SK-N-SH (cell line): ENCODE data around the gene MLXIPL. TPM values are rescaled to one million over a fixed set of nuclear protein-coding genes. Genes with fewer than 3 reads are reported as not detected.

ENCODE experiments used
- CTCF ChIA-PET: fragments of 300-600, 350-600 bp; formaldehyde crosslinking; extraction: SDS; loops from one replicate; lab custom pipeline; 2021; lab: Yijun Ruan, JAX
- POLR2A ChIA-PET: fragments of 350-600 bp; sonication (Branson Sonifier 250); formaldehyde crosslinking; extraction: SDS; loops from one replicate; lab custom pipeline; 2020; ENCODE audit warnings: antibody characterized with exemption, inconsistent platforms; lab: Yijun Ruan, JAX
- DNase-seq: peaks from one replicate; pipeline ENCODE4 v3.0.0; 2012
- H2AFZ ChIP-seq: fragments of 200-600 bp; sonication (generic); 2 replicates; pipeline ENCODE4 v1.8.1; 2016; ENCODE audit warnings: antibody characterized with exemption, mild to moderate bottlenecking, low read depth
- H3F3A ChIP-seq: fragments of 200-600 bp; sonication (generic); replicated peaks from 2 replicates; pipeline ENCODE3; 2016; ENCODE audit warnings: antibody characterized with exemption, mild to moderate bottlenecking; ENCODE audit not compliant: insufficient read depth
- H3K27ac ChIP-seq, 2 experiments: fragments of 200-500 bp in 1 of 2; fragments of 200-600 bp in 1 of 2; sonication (Bioruptor generic) in 1 of 2; sonication (generic), shearing (Covaris generic) in 1 of 2; 2 replicates each; pipeline versions ENCODE4 v1.5.1 to v1.6.1; 2014 to 2016; ENCODE audit warnings: low read depth in 2 of 2, inconsistent platforms in 1 of 2, low read length in 1 of 2, mild to moderate bottlenecking in 1 of 2, mixed read lengths in 1 of 2
- H3K27me3 ChIP-seq: fragments of 200-600 bp; sonication (generic), shearing (Covaris generic); 2 replicates; pipeline ENCODE4 v1.6.1; 2016; ENCODE audit warnings: mixed run types; ENCODE audit not compliant: insufficient read depth
- H3K36me3 ChIP-seq, 2 experiments: fragments of 200-500 bp in 1 of 2; fragments of 200-600 bp in 1 of 2; sonication (Bioruptor generic) in 1 of 2; sonication (generic) in 1 of 2; replicated peaks in 1 of 2; 2 replicates each; pipeline versions ENCODE3 to v1.5.1; 2014 to 2016; ENCODE audit warnings: low read length in 1 of 2, mild to moderate bottlenecking in 1 of 2; ENCODE audit not compliant: insufficient read depth in 2 of 2, control insufficient read depth in 1 of 2
- H3K4me1 ChIP-seq, 2 experiments: fragments of 200-500 bp in 1 of 2; fragments of 200-600 bp in 1 of 2; sonication (Bioruptor generic) in 1 of 2; sonication (generic), shearing (Covaris generic) in 1 of 2; 2 replicates each; pipeline versions ENCODE4 v1.5.1 to v1.6.1; 2014 to 2016; ENCODE audit warnings: low read depth in 1 of 2, low read length in 1 of 2, mixed run types in 1 of 2; ENCODE audit not compliant: insufficient read depth in 2 of 2, control insufficient read depth in 1 of 2
- H3K4me2 ChIP-seq: fragments of 200-600 bp; sonication (generic), shearing (Covaris generic); 2 replicates; pipeline ENCODE4 v1.6.1; 2017; ENCODE audit warnings: mixed run types
- H3K4me3 ChIP-seq, 2 experiments: fragments of 200-500 bp in 1 of 2; fragments of 200-600 bp in 1 of 2; sonication (Bioruptor generic) in 1 of 2; sonication (generic), shearing (Covaris generic) in 1 of 2; 2 replicates each; pipeline versions ENCODE4 v1.5.1 to v1.8.1; 2014 to 2016; ENCODE audit warnings: low read depth in 2 of 2, inconsistent platforms in 1 of 2, low read length in 1 of 2, mild to moderate bottlenecking in 1 of 2, mixed read lengths in 1 of 2, moderate library complexity in 1 of 2
- H3K79me2 ChIP-seq: fragments of 200-600 bp; sonication (generic); 2 replicates; pipeline ENCODE4 v1.8.1; 2017; ENCODE audit warnings: mild to moderate bottlenecking; ENCODE audit not compliant: insufficient read depth
- H3K9ac ChIP-seq: fragments of 200-600 bp; sonication (generic); 2 replicates; pipeline ENCODE4 v1.6.1; 2017; ENCODE audit warnings: mixed run types
- H3K9me2 ChIP-seq: fragments of 200-600 bp; sonication (generic); 2 replicates; pipeline ENCODE4 v1.6.1; 2017; ENCODE audit warnings: mixed run types
- H3K9me3 ChIP-seq: fragments of 200-600 bp; sonication (generic); 2 replicates; pipeline ENCODE4 v1.6.1; 2017; ENCODE audit warnings: mixed run types, mild to moderate bottlenecking, moderate library complexity
- H4K20me1 ChIP-seq: fragments of 200-600 bp; sonication (generic); 2 replicates; pipeline ENCODE4 v1.6.1; 2017; ENCODE audit warnings: mild to moderate bottlenecking, mixed run types; ENCODE audit not compliant: insufficient read depth
- FOSL2 ChIP-seq: IDR thresholded peaks from 2 replicates; pipeline ENCODE4 v1.4.0; 2012; ENCODE audit warnings: low read depth, mild to moderate bottlenecking, moderate library complexity, borderline replicate concordance
- FOXM1 ChIP-seq: IDR thresholded peaks from 2 replicates; pipeline ENCODE4 v1.4.0; 2012; ENCODE audit warnings: low read depth, mild to moderate bottlenecking
- GABPA ChIP-seq: IDR thresholded peaks from 2 replicates; pipeline ENCODE4 v1.4.0; 2012; ENCODE audit warnings: low read depth, mild to moderate bottlenecking
- IRF3 ChIP-seq: fragments of 150-350 bp; IDR thresholded peaks from 2 replicates; pipeline ENCODE4 v1.6.1; 2016; ENCODE audit warnings: mild to moderate bottlenecking, low read depth, low read length
- MEF2A ChIP-seq: IDR thresholded peaks from 2 replicates; pipeline ENCODE4 v1.4.0; 2012; ENCODE audit warnings: low read depth, borderline replicate concordance
- NFIC ChIP-seq: IDR thresholded peaks from 2 replicates; pipeline ENCODE4 v1.4.0; 2012; ENCODE audit warnings: borderline replicate concordance
- POLR2AphosphoS5 ChIP-seq: IDR thresholded peaks from 2 replicates; pipeline ENCODE4 v1.6.1; 2012; ENCODE audit warnings: low read depth, low read length
- RCOR1 ChIP-seq: fragments of 150-350 bp; IDR thresholded peaks from 2 replicates; pipeline ENCODE4 v1.6.1; 2017; ENCODE audit warnings: antibody characterized with exemption, low read length
- RFX5 ChIP-seq: IDR thresholded peaks from 2 replicates; pipeline ENCODE4 v1.6.1; 2012; ENCODE audit warnings: mild to moderate bottlenecking, improper control_type of control experiment, low read length
- SIN3A ChIP-seq: IDR thresholded peaks from 2 replicates; pipeline ENCODE4 v1.6.1; 2012; ENCODE audit warnings: low read depth, mild to moderate bottlenecking, low read length, moderate library complexity, borderline replicate concordance
- TCF12 ChIP-seq: IDR thresholded peaks from 2 replicates; pipeline ENCODE4 v1.4.0; 2012
- YY1 ChIP-seq: IDR thresholded peaks from 2 replicates; pipeline ENCODE4 v1.4.0; 2012; ENCODE audit warnings: low read depth, mild to moderate bottlenecking
- WGBS: methylation state at CpG from one replicate; pipeline ENCODE4 v1.1.6; 2017; ENCODE audit warnings: low lambda C conversion rate; 5-methylcytosine and 5-hydroxymethylcytosine counted together
- polyA plus RNA-seq, 3 experiments: library from polyadenylated mRNA; depleted of rRNA; stranded (reverse); fragments of >200 nt; gene quantifications; 2 replicates each; pipeline ENCODE4 v1.2.3, GENCODE V29; 2012
- TF ChIP-seq, protein P1 (sequence below): IDR thresholded peaks from 2 replicates; pipeline ENCODE4 v1.6.1; 2012; ENCODE audit warnings: mild to moderate bottlenecking, low read depth, low read length, moderate library complexity

MLXIPL gene
- polyA plus RNA-seq, 1 of the 3 experiments (the other 2 are of a cell fraction), result 0.21 TPM

GRCh38 chr7:73649576-73649975, 25.3 kb upstream of the MLXIPL start:
- Histone ChIP-seq H3K36me3 (no peaks in the 10 kb centered on the region), H3K27me3 (peaks cover 87% of the 10 kb centered on the region), H3K79me2 (no peaks in the 10 kb centered on the region), H3K4me3 (no peak overlapping the region), H3K9me3 (no peaks in the 10 kb centered on the region), H2AFZ (no peak overlapping the region), H3F3A (peaks cover 13% of the 10 kb centered on the region), H3K4me1 (peaks cover 0 to 2% of the 10 kb centered on the region in 2 experiments; a peak in 1 of 4 replicates), H3K9ac (no peak overlapping the region), H3K4me2 (no peak overlapping the region), H4K20me1 (no peaks in the 10 kb centered on the region), H3K27ac (no peak overlapping the region), H3K9me2 (no peaks in the 10 kb centered on the region)
- ChIA-PET CTCF (interaction anchor here (1.2 to 1.5 kb wide), 2 partner anchors 43 to 53 kb away, joined by 3 to 6 read pairs; no protein-coding TSS in a partner anchor), POLR2A (no interaction called here)
- WGBS, result 50% methylated on average over 9 of the region's 9 CpGs
- TF ChIP-seq FOXM1 (no peak), TCF12 (no peak), GABPA (no peak), NFIC (no peak), POLR2AphosphoS5 (no peak), SIN3A (no peak), YY1 (no peak), RFX5 (no peak), FOSL2 (no peak)
- TF ChIP-seq, protein P1, sequence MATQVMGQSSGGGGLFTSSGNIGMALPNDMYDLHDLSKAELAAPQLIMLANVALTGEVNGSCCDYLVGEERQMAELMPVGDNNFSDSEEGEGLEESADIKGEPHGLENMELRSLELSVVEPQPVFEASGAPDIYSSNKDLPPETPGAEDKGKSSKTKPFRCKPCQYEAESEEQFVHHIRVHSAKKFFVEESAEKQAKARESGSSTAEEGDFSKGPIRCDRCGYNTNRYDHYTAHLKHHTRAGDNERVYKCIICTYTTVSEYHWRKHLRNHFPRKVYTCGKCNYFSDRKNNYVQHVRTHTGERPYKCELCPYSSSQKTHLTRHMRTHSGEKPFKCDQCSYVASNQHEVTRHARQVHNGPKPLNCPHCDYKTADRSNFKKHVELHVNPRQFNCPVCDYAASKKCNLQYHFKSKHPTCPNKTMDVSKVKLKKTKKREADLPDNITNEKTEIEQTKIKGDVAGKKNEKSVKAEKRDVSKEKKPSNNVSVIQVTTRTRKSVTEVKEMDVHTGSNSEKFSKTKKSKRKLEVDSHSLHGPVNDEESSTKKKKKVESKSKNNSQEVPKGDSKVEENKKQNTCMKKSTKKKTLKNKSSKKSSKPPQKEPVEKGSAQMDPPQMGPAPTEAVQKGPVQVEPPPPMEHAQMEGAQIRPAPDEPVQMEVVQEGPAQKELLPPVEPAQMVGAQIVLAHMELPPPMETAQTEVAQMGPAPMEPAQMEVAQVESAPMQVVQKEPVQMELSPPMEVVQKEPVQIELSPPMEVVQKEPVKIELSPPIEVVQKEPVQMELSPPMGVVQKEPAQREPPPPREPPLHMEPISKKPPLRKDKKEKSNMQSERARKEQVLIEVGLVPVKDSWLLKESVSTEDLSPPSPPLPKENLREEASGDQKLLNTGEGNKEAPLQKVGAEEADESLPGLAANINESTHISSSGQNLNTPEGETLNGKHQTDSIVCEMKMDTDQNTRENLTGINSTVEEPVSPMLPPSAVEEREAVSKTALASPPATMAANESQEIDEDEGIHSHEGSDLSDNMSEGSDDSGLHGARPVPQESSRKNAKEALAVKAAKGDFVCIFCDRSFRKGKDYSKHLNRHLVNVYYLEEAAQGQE, result no peak
- no peak for DNase-seq

GRCh38 chr7:73648593-73649332, 24.4 kb upstream of the MLXIPL start:
- TF ChIP-seq MEF2A (no peak), IRF3 (no peak), FOXM1 (no peak), RCOR1 (no peak)
- no peak for DNase-seq
- Histone ChIP-seq H3F3A (peaks cover 13% of the 10 kb centered on the region), H3K9me2 (no peaks in the 10 kb centered on the region), H3K4me3 (no peak overlapping the region), H2AFZ (no peak overlapping the region), H3K9me3 (no peaks in the 10 kb centered on the region), H3K27ac (no peak overlapping the region), H3K4me2 (no peak overlapping the region), H3K4me1 (peaks cover 0 to 2% of the 10 kb centered on the region in 2 experiments; a peak in 1 of 4 replicates), H3K9ac (no peak overlapping the region), H3K79me2 (no peaks in the 10 kb centered on the region), H4K20me1 (no peaks in the 10 kb centered on the region), H3K36me3 (no peaks in the 10 kb centered on the region), H3K27me3 (peaks cover 93% of the 10 kb centered on the region)
- ChIA-PET POLR2A (no interaction called here), CTCF (interaction anchor here (1.5 kb wide), 1 partner anchor 42 kb away, joined by 6 read pairs; no protein-coding TSS in a partner anchor)
- 40% methylated on average over 1 of the region's 1 CpG for WGBS
